Measurements from ENCODE around the gene MICOS13. TPM values are rescaled to one million over a fixed set of nuclear protein-coding genes. Genes with fewer than 3 reads are reported as not detected.

Gene MICOS13
- total and polyA plus RNA-seq, 10 of the 15 experiments (the other 5 are each of a cell fraction or from before 2014, with no cell fraction given): 9.4 to 211 (median 51.3) TPM

DNA sequence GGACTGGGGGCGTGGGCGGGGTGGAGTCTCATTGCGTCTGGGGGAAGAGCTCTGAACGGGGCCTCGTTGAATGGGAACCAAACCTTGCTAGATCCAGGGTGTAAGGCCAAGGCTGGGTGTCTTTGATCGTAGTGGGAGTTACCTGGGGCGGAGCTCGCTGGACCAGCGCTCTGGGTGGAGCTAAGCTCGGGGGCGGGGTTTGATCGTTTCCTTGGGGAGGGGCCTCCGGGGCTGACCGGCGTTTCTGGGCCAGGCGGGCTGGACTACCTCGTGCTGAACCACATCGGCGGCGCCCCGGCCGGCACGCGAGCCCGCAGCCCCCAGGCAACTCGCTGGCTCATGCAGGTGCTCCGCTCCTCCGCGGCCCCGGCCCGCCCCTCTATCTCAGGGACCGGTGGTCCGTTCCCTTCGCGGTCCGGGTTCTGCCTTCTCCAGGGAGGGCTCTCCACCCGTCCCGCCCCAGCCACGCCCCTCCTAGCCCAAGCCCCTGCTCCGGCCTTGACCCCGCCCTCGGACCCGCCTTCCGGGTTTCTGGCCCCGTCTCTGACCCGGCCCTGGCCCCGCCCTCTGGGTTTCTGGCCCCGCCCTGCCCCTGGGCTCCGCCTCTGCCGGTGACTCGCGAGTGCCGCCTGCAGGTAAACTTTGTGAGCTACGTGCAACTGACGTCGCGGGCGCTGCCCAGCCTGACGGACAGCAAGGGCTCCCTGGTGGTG, 6.5 kb upstream of the MICOS13 start (continued):
- TF ChIP-seq, protein P1, sequence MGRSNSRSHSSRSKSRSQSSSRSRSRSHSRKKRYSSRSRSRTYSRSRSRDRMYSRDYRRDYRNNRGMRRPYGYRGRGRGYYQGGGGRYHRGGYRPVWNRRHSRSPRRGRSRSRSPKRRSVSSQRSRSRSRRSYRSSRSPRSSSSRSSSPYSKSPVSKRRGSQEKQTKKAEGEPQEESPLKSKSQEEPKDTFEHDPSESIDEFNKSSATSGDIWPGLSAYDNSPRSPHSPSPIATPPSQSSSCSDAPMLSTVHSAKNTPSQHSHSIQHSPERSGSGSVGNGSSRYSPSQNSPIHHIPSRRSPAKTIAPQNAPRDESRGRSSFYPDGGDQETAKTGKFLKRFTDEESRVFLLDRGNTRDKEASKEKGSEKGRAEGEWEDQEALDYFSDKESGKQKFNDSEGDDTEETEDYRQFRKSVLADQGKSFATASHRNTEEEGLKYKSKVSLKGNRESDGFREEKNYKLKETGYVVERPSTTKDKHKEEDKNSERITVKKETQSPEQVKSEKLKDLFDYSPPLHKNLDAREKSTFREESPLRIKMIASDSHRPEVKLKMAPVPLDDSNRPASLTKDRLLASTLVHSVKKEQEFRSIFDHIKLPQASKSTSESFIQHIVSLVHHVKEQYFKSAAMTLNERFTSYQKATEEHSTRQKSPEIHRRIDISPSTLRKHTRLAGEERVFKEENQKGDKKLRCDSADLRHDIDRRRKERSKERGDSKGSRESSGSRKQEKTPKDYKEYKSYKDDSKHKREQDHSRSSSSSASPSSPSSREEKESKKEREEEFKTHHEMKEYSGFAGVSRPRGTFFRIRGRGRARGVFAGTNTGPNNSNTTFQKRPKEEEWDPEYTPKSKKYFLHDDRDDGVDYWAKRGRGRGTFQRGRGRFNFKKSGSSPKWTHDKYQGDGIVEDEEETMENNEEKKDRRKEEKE (IDR thresholded peaks at IDR 0.05): no peak
- TF ChIP-seq RB1 (IDR thresholded peaks at IDR 0.05; ENCODE audit: borderline replicate concordance) (peak; percentile 31; the same call in 1 of the 2 replicates), POLR2AphosphoS5 (IDR thresholded peaks at IDR 0.05; ENCODE audit: low read length) (no peak), POU2F2 (IDR thresholded peaks at IDR 0.05; ENCODE audit: borderline replicate concordance, low read depth, low read length) (no peak), RFX5 (IDR thresholded peaks at IDR 0.05; ENCODE audit: low read depth, low read length) (0 out of 2 replicates have a peak, but pooled peaks have one; percentile 8), MXI1 (IDR thresholded peaks at IDR 0.05; ENCODE audit: low read depth, low read length) (peak; percentile 30; the same call in 1 of the 2 replicates), CREM (IDR thresholded peaks at IDR 0.05; ENCODE audit: low read depth) (peak; percentile 95), MTA2 (IDR thresholded peaks at IDR 0.05; ENCODE audit: low read depth) (no peak), SMARCA5 (IDR thresholded peaks at IDR 0.05) (no peak), BACH1 (IDR thresholded peaks at IDR 0.05; ENCODE audit: borderline replicate concordance) (0 out of 2 replicates have a peak, but pooled peaks have one; percentile 61), JUNB (IDR thresholded peaks at IDR 0.05) (no peak), CREB1 (IDR thresholded peaks at IDR 0.05; ENCODE audit: low read depth) (peak; percentile 94), POLR2A (IDR thresholded peaks at IDR 0.05; ENCODE audit: low read depth, low read length) (peak; percentile 60; the same call in 1 of the 2 replicates)
- TF ChIP-seq, protein P2, sequence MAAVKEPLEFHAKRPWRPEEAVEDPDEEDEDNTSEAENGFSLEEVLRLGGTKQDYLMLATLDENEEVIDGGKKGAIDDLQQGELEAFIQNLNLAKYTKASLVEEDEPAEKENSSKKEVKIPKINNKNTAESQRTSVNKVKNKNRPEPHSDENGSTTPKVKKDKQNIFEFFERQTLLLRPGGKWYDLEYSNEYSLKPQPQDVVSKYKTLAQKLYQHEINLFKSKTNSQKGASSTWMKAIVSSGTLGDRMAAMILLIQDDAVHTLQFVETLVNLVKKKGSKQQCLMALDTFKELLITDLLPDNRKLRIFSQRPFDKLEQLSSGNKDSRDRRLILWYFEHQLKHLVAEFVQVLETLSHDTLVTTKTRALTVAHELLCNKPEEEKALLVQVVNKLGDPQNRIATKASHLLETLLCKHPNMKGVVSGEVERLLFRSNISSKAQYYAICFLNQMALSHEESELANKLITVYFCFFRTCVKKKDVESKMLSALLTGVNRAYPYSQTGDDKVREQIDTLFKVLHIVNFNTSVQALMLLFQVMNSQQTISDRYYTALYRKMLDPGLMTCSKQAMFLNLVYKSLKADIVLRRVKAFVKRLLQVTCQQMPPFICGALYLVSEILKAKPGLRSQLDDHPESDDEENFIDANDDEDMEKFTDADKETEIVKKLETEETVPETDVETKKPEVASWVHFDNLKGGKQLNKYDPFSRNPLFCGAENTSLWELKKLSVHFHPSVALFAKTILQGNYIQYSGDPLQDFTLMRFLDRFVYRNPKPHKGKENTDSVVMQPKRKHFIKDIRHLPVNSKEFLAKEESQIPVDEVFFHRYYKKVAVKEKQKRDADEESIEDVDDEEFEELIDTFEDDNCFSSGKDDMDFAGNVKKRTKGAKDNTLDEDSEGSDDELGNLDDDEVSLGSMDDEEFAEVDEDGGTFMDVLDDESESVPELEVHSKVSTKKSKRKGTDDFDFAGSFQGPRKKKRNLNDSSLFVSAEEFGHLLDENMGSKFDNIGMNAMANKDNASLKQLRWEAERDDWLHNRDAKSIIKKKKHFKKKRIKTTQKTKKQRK (IDR thresholded peaks at IDR 0.05; ENCODE audit: low read depth, low read length): no peak
- TF ChIP-seq, protein P3, sequence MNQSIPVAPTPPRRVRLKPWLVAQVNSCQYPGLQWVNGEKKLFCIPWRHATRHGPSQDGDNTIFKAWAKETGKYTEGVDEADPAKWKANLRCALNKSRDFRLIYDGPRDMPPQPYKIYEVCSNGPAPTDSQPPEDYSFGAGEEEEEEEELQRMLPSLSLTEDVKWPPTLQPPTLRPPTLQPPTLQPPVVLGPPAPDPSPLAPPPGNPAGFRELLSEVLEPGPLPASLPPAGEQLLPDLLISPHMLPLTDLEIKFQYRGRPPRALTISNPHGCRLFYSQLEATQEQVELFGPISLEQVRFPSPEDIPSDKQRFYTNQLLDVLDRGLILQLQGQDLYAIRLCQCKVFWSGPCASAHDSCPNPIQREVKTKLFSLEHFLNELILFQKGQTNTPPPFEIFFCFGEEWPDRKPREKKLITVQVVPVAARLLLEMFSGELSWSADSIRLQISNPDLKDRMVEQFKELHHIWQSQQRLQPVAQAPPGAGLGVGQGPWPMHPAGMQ (IDR thresholded peaks at IDR 0.05; ENCODE audit: borderline replicate concordance): no peak
- TF ChIP-seq, protein P4, sequence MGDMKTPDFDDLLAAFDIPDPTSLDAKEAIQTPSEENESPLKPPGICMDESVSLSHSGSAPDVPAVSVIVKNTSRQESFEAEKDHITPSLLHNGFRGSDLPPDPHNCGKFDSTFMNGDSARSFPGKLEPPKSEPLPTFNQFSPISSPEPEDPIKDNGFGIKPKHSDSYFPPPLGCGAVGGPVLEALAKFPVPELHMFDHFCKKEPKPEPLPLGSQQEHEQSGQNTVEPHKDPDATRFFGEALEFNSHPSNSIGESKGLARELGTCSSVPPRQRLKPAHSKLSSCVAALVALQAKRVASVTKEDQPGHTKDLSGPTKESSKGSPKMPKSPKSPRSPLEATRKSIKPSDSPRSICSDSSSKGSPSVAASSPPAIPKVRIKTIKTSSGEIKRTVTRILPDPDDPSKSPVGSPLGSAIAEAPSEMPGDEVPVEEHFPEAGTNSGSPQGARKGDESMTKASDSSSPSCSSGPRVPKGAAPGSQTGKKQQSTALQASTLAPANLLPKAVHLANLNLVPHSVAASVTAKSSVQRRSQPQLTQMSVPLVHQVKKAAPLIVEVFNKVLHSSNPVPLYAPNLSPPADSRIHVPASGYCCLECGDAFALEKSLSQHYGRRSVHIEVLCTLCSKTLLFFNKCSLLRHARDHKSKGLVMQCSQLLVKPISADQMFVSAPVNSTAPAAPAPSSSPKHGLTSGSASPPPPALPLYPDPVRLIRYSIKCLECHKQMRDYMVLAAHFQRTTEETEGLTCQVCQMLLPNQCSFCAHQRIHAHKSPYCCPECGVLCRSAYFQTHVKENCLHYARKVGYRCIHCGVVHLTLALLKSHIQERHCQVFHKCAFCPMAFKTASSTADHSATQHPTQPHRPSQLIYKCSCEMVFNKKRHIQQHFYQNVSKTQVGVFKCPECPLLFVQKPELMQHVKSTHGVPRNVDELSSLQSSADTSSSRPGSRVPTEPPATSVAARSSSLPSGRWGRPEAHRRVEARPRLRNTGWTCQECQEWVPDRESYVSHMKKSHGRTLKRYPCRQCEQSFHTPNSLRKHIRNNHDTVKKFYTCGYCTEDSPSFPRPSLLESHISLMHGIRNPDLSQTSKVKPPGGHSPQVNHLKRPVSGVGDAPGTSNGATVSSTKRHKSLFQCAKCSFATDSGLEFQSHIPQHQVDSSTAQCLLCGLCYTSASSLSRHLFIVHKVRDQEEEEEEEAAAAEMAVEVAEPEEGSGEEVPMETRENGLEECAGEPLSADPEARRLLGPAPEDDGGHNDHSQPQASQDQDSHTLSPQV (IDR thresholded peaks at IDR 0.05): no peak
- TF ChIP-seq, protein P5, sequence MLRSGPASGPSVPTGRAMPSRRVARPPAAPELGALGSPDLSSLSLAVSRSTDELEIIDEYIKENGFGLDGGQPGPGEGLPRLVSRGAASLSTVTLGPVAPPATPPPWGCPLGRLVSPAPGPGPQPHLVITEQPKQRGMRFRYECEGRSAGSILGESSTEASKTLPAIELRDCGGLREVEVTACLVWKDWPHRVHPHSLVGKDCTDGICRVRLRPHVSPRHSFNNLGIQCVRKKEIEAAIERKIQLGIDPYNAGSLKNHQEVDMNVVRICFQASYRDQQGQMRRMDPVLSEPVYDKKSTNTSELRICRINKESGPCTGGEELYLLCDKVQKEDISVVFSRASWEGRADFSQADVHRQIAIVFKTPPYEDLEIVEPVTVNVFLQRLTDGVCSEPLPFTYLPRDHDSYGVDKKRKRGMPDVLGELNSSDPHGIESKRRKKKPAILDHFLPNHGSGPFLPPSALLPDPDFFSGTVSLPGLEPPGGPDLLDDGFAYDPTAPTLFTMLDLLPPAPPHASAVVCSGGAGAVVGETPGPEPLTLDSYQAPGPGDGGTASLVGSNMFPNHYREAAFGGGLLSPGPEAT (IDR thresholded peaks at IDR 0.05; ENCODE audit: low read depth): peak; percentile 42; the same call in 1 of the 2 replicates

All from GM12878 (cell line).